GM23338 (cell line): ENCODE data around the gene TRDMT1. TPM values are rescaled to one million over a fixed set of nuclear protein-coding genes. Genes with fewer than 3 reads are reported as not detected.

Source experiments
- ATAC-seq: fragments of 200-7000 bp; cut with Tn5 transposase; 3 replicates; pipeline ENCODE4 v1.9.1; 2020
- DNase-seq: peaks from one replicate; pipeline ENCODE4 v3.0.0-alpha.2; 2015; ENCODE audit warnings: low spot score
- H2AFZ ChIP-seq: fragments of 200-600 bp; sonication (generic); 2 replicates; pipeline ENCODE4 v1.8.0; 2016; ENCODE audit warnings: antibody characterized with exemption, mild to moderate bottlenecking, moderate library complexity
- H3F3A ChIP-seq: fragments of 200-600 bp; sonication (generic); replicated peaks from 2 replicates; pipeline ENCODE4 v1.8.0; 2017; ENCODE audit warnings: antibody characterized with exemption, mixed run types, low read depth
- H3K27ac ChIP-seq: fragments of 200-600 bp; sonication (generic); 2 replicates; pipeline ENCODE4 v1.6.1; 2016; ENCODE audit warnings: low read depth
- H3K27me3 ChIP-seq: fragments of 200-600 bp; sonication (generic); 2 replicates; pipeline ENCODE4 v1.8.0; 2016; ENCODE audit warnings: mild to moderate bottlenecking, mixed run types, moderate library complexity; ENCODE audit not compliant: insufficient read depth
- H3K36me3 ChIP-seq: fragments of 200-600 bp; sonication (generic); 2 replicates; pipeline ENCODE4 v1.8.0; 2016; ENCODE audit warnings: mild to moderate bottlenecking; ENCODE audit not compliant: insufficient read depth
- H3K4me1 ChIP-seq: fragments of 200-600 bp; sonication (generic); 2 replicates; pipeline ENCODE4 v1.8.0; 2016; ENCODE audit warnings: mild to moderate bottlenecking, moderate library complexity; ENCODE audit not compliant: insufficient read depth
- H3K4me2 ChIP-seq: fragments of 200-600 bp; sonication (generic); 2 replicates; pipeline ENCODE4 v1.7.1; 2017; ENCODE audit warnings: mixed run types
- H3K4me3 ChIP-seq: fragments of 200-600 bp; sonication (generic); 2 replicates; pipeline ENCODE4 v1.6.1; 2016; ENCODE audit warnings: mixed run types
- H3K79me2 ChIP-seq: fragments of 200-600 bp; sonication (generic); replicated peaks from 2 replicates; pipeline ENCODE4 v1.8.0; 2017; ENCODE audit warnings: mild to moderate bottlenecking; ENCODE audit not compliant: insufficient read depth
- H3K9me2 ChIP-seq: fragments of 200-600 bp; sonication (generic); 2 replicates; pipeline ENCODE4 v1.8.0; 2017; ENCODE audit not compliant: insufficient read depth
- H4K20me1 ChIP-seq: fragments of 200-600 bp; sonication (generic); replicated peaks from 2 replicates; pipeline ENCODE4 v1.8.0; 2017; ENCODE audit warnings: mild to moderate bottlenecking; ENCODE audit not compliant: insufficient read depth
- H3K27ac Mint-ChIP-seq: 2 replicates; pipeline ENCODE4 v1.8.0; 2020; ENCODE audit warnings: inconsistent platforms, mild to moderate bottlenecking, moderate library complexity, mixed read lengths
- H3K27me3 Mint-ChIP-seq: 3 replicates; pipeline ENCODE4 v1.8.0; 2022; ENCODE audit warnings: low read depth, mild to moderate bottlenecking, moderate library complexity, mixed read lengths, inconsistent platforms; ENCODE audit not compliant: insufficient read depth, poor library complexity
- H3K36me3 Mint-ChIP-seq: 3 replicates; pipeline ENCODE4 v1.8.0; 2021; ENCODE audit warnings: low read depth, mild to moderate bottlenecking, inconsistent platforms, moderate library complexity, mixed read lengths
- H3K4me1 Mint-ChIP-seq: 3 replicates; pipeline ENCODE4 v1.8.0; 2020; ENCODE audit warnings: mild to moderate bottlenecking, inconsistent platforms, mixed read lengths
- H3K4me3 Mint-ChIP-seq: 3 replicates; pipeline ENCODE4 v1.8.0; 2021; ENCODE audit warnings: moderate library complexity, mild to moderate bottlenecking, inconsistent platforms, mixed read lengths
- H3K9me3 Mint-ChIP-seq: 3 replicates; pipeline ENCODE4 v1.8.0; 2020; ENCODE audit warnings: moderate library complexity, mild to moderate bottlenecking, inconsistent platforms, mixed read lengths
- CREB1 ChIP-seq: fragments of 250-450 bp; sonication (Bioruptor Pico); IDR thresholded peaks from 2 replicates; pipeline ENCODE4 v1.5.0; 2020; ENCODE audit warnings: low read depth, mild to moderate bottlenecking, moderate library complexity
- EZH2 ChIP-seq: fragments of 200-600 bp; sonication (generic); IDR thresholded peaks from one replicate; pipeline ENCODE4 v1.8.0; 2017; ENCODE audit warnings: antibody characterized with exemption, mild to moderate bottlenecking, low read depth; ENCODE audit not compliant: unreplicated experiment
- EZH2phosphoT487 ChIP-seq: fragments of 200-600 bp; sonication (generic); IDR thresholded peaks from one replicate; pipeline ENCODE4 v1.8.1; 2018; ENCODE audit warnings: antibody characterized with exemption; ENCODE audit not compliant: unreplicated experiment
- JUNB ChIP-seq: IDR thresholded peaks from one replicate; pipeline ENCODE4 v1.6.1; 2016; ENCODE audit warnings: antibody characterized with exemption; ENCODE audit not compliant: unreplicated experiment
- NANOG ChIP-seq: IDR thresholded peaks from 2 replicates; pipeline ENCODE4 v1.6.1; 2016; ENCODE audit warnings: antibody characterized with exemption, borderline replicate concordance
- POLR2AphosphoS5 ChIP-seq: IDR thresholded peaks from 2 replicates; pipeline ENCODE4 v1.6.1; 2016; ENCODE audit warnings: antibody characterized with exemption, low read depth
- STAT1 ChIP-seq: IDR thresholded peaks from one replicate; pipeline ENCODE4 v1.6.1; 2016; ENCODE audit warnings: antibody characterized with exemption; ENCODE audit not compliant: unreplicated experiment
- ZNF114 ChIP-seq: fragments of 250-450 bp; sonication (Bioruptor Pico); IDR thresholded peaks from 2 replicates; pipeline ENCODE4 v1.5.0; 2020; ENCODE audit warnings: mild to moderate bottlenecking, moderate library complexity
- ZNF331 ChIP-seq: fragments of 250-450 bp; sonication (Bioruptor Pico); IDR thresholded peaks from 2 replicates; pipeline ENCODE4 v1.5.0; 2020; ENCODE audit warnings: low read depth, mild to moderate bottlenecking, moderate library complexity
- polyA plus RNA-seq: library from polyadenylated mRNA; unstranded; fragments of >200 nt; fragmentation: Nextera tagmentation; extraction: Ambion mirVana; gene quantifications from 2 replicates; pipeline ENCODE4 v1.2.1, GENCODE V29; 2016
- total RNA-seq: library from RNA; depleted of rRNA; stranded (reverse); fragments of >200 nt; shearing (Covaris generic); gene quantifications from 2 replicates; pipeline ENCODE4 v1.2.3, GENCODE V29; 2014
- TF ChIP-seq, protein P1 (sequence below): IDR thresholded peaks from 2 replicates; pipeline ENCODE4 v1.6.1; 2016; ENCODE audit warnings: antibody characterized with exemption
- TF ChIP-seq, protein P2 (sequence below), 2 experiments: fragments of 200-600 bp in 1 of 2; sonication (generic) in 1 of 2; conservative IDR thresholded peaks; 2 replicates each; pipeline versions ENCODE4 v1.5.1 to v1.6.1; 2016 to 2017; ENCODE audit warnings: antibody characterized with exemption in 2 of 2, low read depth in 2 of 2, mild to moderate bottlenecking in 2 of 2, moderate library complexity in 1 of 2
- TF ChIP-seq, protein P3 (sequence below): fragments of 250-450 bp; sonication (Bioruptor Pico); IDR thresholded peaks from 2 replicates; pipeline ENCODE4 v1.5.0; 2020; ENCODE audit warnings: mild to moderate bottlenecking, moderate library complexity

TRDMT1 gene
- total and polyA plus RNA-seq, 2 experiments from 2014 or later: 16.0 to 37.7 TPM

DNA sequence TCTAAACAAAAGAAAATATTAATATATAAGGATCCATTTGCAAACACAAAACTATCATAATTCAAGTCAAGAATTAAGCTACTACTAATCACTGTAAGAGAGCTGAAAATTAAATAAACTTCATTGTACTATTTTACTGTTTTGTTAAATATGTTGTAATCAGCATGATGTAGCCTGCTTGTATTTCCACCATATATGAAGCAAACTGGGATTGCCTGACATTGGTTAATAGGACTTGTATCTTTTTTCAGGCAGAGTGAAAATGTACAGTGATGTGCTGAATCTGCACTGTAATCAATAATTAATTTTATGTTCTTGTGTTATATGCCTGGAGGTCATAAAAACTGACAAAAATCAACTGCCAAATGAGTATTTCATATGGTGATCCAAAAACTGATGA, 25.4 kb downstream of the TRDMT1 start:
- no peaks in the 10 kb centered on the region for H3K36me3 Mint-ChIP-seq
- H2AFZ ChIP-seq: no peak overlapping the region
- peaks cover 5% of the 10 kb centered on the region for H3K4me1 ChIP-seq
- H3K4me3 Mint-ChIP-seq: no peak overlapping the region
- H3K79me2 ChIP-seq: no peaks in the 10 kb centered on the region
- H3K4me2 ChIP-seq: no peak overlapping the region
- H3K4me3 ChIP-seq: no peak overlapping the region
- H3K27me3 ChIP-seq: no peaks in the 10 kb centered on the region
- H4K20me1 ChIP-seq: no peaks in the 10 kb centered on the region; the same call in 1 of the 2 replicates
- H3K27ac Mint-ChIP-seq: no peak overlapping the region
- ATAC-seq: no peak
- H3F3A ChIP-seq: no peaks in the 10 kb centered on the region
- H3K27ac ChIP-seq: no peak overlapping the region
- H3K4me1 Mint-ChIP-seq: peaks cover 20% of the 10 kb centered on the region
- H3K9me2 ChIP-seq: no peaks in the 10 kb centered on the region
- H3K27me3 Mint-ChIP-seq: peaks cover 1% of the 10 kb centered on the region
- TF ChIP-seq, protein P1, sequence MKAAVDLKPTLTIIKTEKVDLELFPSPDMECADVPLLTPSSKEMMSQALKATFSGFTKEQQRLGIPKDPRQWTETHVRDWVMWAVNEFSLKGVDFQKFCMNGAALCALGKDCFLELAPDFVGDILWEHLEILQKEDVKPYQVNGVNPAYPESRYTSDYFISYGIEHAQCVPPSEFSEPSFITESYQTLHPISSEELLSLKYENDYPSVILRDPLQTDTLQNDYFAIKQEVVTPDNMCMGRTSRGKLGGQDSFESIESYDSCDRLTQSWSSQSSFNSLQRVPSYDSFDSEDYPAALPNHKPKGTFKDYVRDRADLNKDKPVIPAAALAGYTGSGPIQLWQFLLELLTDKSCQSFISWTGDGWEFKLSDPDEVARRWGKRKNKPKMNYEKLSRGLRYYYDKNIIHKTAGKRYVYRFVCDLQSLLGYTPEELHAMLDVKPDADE: no peak
- TF ChIP-seq EZH2 (no peak), ZNF114 (CRISPR knock-in tag) (no peak)
- DNase-seq: no peak
- H3K9me3 Mint-ChIP-seq: no peaks in the 10 kb centered on the region
- no peaks in the 10 kb centered on the region for H3K36me3 ChIP-seq

DNA sequence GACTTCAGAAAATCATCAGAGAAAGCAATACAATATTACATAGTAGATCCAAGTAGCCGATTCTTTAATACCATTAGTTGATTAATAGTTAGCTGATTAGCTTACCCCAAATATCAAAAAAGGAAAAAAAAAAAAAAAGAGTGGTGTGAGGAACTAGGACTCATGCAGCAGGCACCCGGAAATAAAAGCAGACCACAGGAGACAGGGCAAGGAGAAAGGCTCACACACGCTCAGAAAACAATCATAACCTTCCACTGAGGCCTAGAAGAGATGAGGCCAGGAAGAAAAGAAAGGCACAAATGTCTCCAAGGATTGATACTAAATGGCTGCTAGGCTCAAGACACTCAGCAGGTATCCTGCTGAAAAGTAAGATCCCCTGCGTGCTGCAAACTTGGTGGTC, 25.9 kb downstream of the TRDMT1 start:
- ATAC-seq (0 out of 3 replicates have a peak, but pooled peaks have one; percentile 44), DNase-seq (no peak)
- Histone ChIP-seq H3K27me3 (no peaks in the 10 kb centered on the region), H3K4me3 (no peak overlapping the region), H3K4me2 (no peak overlapping the region), H2AFZ (no peak overlapping the region), H4K20me1 (no peaks in the 10 kb centered on the region; the same call in 1 of the 2 replicates), H3K79me2 (no peaks in the 10 kb centered on the region), H3K9me2 (no peaks in the 10 kb centered on the region), H3K27ac (no peak overlapping the region), H3F3A (no peaks in the 10 kb centered on the region), H3K36me3 (no peaks in the 10 kb centered on the region), H3K4me1 (peaks cover 5% of the 10 kb centered on the region; the same call in 1 of the 2 replicates)
- H3K9me3 Mint-ChIP-seq: no peaks in the 10 kb centered on the region
- H3K4me3 Mint-ChIP-seq: no peak overlapping the region
- H3K27ac Mint-ChIP-seq: peak overlapping the region; percentile 11; the same call in 1 of the 2 replicates
- peaks cover 18% of the 10 kb centered on the region for H3K4me1 Mint-ChIP-seq
- H3K27me3 Mint-ChIP-seq: peaks cover 1% of the 10 kb centered on the region
- no peaks in the 10 kb centered on the region for H3K36me3 Mint-ChIP-seq
- TF ChIP-seq, protein P1: no peak
- no peak for TF ChIP-seq ZNF331 (CRISPR knock-in tag)
- TF ChIP-seq EZH2: no peak
- no peak for TF ChIP-seq STAT1
- no peak for TF ChIP-seq EZH2phosphoT487
- no peak for TF ChIP-seq JUNB
- no peak for TF ChIP-seq NANOG
- TF ChIP-seq CREB1 (CRISPR knock-in tag): no peak
- TF ChIP-seq, protein P2, sequence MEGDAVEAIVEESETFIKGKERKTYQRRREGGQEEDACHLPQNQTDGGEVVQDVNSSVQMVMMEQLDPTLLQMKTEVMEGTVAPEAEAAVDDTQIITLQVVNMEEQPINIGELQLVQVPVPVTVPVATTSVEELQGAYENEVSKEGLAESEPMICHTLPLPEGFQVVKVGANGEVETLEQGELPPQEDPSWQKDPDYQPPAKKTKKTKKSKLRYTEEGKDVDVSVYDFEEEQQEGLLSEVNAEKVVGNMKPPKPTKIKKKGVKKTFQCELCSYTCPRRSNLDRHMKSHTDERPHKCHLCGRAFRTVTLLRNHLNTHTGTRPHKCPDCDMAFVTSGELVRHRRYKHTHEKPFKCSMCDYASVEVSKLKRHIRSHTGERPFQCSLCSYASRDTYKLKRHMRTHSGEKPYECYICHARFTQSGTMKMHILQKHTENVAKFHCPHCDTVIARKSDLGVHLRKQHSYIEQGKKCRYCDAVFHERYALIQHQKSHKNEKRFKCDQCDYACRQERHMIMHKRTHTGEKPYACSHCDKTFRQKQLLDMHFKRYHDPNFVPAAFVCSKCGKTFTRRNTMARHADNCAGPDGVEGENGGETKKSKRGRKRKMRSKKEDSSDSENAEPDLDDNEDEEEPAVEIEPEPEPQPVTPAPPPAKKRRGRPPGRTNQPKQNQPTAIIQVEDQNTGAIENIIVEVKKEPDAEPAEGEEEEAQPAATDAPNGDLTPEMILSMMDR (conservative IDR thresholded peaks at IDR 0.05; ENCODE audit: low read depth in 2 of 2): no peak
- TF ChIP-seq POLR2AphosphoS5: no peak
- no peak for TF ChIP-seq ZNF114 (CRISPR knock-in tag)
- TF ChIP-seq, protein P3, sequence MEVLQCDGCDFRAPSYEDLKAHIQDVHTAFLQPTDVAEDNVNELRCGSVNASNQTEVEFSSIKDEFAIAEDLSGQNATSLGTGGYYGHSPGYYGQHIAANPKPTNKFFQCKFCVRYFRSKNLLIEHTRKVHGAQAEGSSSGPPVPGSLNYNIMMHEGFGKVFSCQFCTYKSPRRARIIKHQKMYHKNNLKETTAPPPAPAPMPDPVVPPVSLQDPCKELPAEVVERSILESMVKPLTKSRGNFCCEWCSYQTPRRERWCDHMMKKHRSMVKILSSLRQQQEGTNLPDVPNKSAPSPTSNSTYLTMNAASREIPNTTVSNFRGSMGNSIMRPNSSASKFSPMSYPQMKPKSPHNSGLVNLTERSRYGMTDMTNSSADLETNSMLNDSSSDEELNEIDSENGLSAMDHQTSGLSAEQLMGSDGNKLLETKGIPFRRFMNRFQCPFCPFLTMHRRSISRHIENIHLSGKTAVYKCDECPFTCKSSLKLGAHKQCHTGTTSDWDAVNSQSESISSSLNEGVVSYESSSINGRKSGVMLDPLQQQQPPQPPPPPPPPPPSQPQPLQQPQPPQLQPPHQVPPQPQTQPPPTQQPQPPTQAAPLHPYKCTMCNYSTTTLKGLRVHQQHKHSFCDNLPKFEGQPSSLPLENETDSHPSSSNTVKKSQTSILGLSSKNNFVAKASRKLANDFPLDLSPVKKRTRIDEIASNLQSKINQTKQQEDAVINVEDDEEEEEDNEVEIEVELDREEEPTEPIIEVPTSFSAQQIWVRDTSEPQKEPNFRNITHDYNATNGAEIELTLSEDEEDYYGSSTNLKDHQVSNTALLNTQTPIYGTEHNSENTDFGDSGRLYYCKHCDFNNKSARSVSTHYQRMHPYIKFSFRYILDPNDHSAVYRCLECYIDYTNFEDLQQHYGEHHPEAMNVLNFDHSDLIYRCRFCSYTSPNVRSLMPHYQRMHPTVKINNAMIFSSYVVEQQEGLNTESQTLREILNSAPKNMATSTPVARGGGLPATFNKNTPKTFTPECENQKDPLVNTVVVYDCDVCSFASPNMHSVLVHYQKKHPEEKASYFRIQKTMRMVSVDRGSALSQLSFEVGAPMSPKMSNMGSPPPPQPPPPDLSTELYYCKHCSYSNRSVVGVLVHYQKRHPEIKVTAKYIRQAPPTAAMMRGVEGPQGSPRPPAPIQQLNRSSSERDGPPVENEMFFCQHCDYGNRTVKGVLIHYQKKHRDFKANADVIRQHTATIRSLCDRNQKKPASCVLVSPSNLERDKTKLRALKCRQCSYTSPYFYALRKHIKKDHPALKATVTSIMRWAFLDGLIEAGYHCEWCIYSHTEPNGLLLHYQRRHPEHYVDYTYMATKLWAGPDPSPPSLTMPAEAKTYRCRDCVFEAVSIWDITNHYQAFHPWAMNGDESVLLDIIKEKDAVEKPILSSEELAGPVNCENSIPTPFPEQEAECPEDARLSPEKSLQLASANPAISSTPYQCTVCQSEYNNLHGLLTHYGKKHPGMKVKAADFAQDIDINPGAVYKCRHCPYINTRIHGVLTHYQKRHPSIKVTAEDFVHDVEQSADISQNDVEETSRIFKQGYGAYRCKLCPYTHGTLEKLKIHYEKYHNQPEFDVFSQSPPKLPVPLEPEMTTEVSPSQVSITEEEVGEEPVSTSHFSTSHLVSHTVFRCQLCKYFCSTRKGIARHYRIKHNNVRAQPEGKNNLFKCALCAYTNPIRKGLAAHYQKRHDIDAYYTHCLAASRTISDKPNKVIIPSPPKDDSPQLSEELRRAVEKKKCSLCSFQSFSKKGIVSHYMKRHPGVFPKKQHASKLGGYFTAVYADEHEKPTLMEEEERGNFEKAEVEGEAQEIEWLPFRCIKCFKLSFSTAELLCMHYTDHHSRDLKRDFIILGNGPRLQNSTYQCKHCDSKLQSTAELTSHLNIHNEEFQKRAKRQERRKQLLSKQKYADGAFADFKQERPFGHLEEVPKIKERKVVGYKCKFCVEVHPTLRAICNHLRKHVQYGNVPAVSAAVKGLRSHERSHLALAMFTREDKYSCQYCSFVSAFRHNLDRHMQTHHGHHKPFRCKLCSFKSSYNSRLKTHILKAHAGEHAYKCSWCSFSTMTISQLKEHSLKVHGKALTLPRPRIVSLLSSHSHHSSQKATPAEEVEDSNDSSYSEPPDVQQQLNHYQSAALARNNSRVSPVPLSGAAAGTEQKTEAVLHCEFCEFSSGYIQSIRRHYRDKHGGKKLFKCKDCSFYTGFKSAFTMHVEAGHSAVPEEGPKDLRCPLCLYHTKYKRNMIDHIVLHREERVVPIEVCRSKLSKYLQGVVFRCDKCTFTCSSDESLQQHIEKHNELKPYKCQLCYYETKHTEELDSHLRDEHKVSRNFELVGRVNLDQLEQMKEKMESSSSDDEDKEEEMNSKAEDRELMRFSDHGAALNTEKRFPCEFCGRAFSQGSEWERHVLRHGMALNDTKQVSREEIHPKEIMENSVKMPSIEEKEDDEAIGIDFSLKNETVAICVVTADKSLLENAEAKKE (CRISPR knock-in tag): no peak
